Left ventricle myocardium superior (tissue), 1 donor: ENCODE results near the gene HIPK2. TPM values are rescaled to one million over a fixed set of nuclear protein-coding genes. Genes with fewer than 3 reads are reported as not detected.

Experiments
- ATAC-seq: fragments of 200-7000 bp; cut with Tn5 transposase; one replicate; pipeline ENCODE4 v1.9.1; 2020; ENCODE audit warnings: mild to moderate bottlenecking, moderate library complexity
- DNase-seq: peaks from one replicate; pipeline ENCODE4 v3.0.0-alpha.2; 2020
- intact Hi-C: fragments of 100-400 bp; cut with micrococcal nuclease; formaldehyde crosslinking; loops from one replicate; pipeline ENCODE4 v1.11.0; 2022
- total RNA-seq: library from RNA; stranded (reverse); fragmentation: NEBNext Ultra II Directional; extraction: Animal tissue kit (Norgen Biotek cat#: 25700); gene quantifications from one replicate; pipeline ENCODE4 v1.2.1, GENCODE V29; 2021
- donor health status: DM: no; HTN: yes; CAD: no; lungs with severe emphysema.

The HIPK2 gene
- total RNA-seq, 1 donor from 2014 or later: 103 TPM

- peak; percentile 42 for DNase-seq
- ATAC-seq: peak; percentile 41
- intact Hi-C loops: loop anchor here (10.0 kb wide), 1 partner anchor 356 kb away; no protein-coding TSS in a partner anchor
These were observed 128.8 kb downstream of the HIPK2 start for GRCh38 chr7:139648941-139649425.

DNA sequence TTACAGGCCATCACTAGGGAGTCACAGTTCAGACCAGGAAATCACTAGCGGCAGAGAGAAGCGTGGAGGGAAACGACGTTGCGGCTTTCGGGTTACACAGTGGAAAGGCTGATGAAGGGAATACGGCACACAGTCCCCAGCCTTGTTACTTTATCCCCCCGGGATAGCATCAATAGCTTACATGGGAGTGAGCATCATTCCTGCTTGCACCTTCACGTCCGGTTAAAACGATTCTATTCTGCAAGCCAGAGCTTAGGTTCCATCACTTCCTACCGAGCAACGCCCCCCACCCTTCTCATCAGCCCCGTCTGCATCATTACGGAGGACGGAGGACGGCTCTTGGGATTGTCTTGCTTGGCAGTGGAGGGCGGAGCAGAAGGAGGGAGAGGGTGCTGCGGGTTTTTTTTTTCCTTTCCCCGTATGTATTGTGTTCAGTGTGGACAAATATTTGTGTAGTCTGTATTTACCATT is 129.4 kb downstream of the HIPK2 start:
- ATAC-seq: peak; percentile 6
- intact Hi-C loops: loop anchor here (10.0 kb wide), 1 partner anchor 356 kb away; no protein-coding TSS in a partner anchor
- DNase-seq: no peak

- no peak for ATAC-seq
- intact Hi-C loops: loop anchor here (10.0 kb wide), 1 partner anchor 357 kb away; no protein-coding TSS in a partner anchor
These were observed 129.9 kb downstream of the HIPK2 start for GRCh38 chr7:139647814-139648390.

GRCh38 chr7:139647085-139647484 is 130.7 kb downstream of the HIPK2 start:
- ATAC-seq (no peak), DNase-seq (no peak)
- intact Hi-C loops: loop anchor here (10.0 kb wide), 1 partner anchor 358 kb away; no protein-coding TSS in a partner anchor

More at GRCh38 chr7:139647814-139648390, 129.9 kb downstream of the HIPK2 start:
- DNase-seq: no peak

DNA sequence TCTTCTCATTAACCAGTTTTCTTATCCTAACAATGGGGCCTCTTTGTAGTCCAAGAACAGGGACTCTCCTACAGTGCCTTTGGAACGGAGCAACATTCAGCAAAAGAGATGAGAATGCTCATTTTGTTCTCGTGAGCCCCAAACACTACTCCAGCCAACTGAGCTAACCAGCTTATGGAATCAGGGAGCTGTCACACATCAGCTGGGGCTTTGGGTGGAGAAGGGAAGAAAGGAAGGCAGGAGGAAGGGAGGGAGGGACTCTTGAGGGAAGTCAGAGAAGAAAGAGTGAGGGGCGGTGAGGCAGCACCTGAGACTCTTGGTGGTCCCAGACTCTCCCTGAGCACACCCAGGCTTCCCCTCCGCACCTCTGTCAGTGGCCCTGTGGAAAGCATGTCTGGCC is 131.2 kb downstream of the HIPK2 start:
- ATAC-seq (no peak), DNase-seq (no peak)
- intact Hi-C loops: loop anchor here (10.0 kb wide), 1 partner anchor 358 kb away; no protein-coding TSS in a partner anchor

DNA sequence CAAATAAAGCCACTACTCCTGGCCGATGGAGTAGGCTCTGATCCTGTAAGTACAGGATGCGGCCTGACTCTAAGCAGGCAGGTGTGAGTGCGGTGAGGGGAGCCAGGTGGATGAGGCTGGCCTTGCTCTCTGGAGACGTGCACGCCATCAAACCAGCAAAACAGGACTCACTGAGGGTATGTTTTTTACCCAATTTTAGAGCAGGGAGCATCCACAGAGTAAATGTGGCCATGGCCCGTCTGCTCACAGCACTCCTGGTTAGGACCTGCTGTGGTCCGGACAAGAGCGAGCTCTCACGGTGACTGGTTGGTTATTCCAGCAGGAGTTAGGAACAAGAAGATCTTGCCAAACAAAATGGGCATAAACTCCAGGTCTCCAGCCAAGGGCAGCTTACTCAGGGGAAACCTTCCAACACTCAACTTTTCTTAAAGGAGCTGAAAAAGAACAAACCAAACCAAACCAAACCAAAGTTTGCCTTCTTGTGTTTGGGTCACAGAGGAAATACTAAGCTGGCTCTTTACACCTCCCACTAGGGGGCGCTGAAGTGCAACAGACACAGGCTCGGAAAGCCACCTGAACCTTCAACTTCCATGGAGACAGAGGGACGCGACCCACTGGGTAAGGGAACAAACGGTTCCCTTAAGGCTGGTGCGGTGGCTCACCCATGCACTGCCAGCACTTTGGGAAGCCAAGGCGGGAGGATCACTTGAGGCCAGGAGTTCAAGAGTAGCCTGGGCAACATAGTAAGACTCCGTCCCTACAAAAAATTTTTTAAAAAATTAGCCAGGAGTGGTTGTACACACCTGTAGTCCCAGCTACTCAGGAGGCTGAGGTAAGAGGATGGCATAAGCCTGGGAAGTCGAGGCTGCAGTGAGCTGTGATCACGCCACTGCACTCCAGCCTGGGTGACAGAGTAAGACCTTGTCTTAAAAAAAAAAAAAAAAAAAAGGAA is 131.9 kb downstream of the HIPK2 start:
- intact Hi-C loops: loop anchor here (10.0 kb wide), 1 partner anchor 359 kb away; no protein-coding TSS in a partner anchor
- ATAC-seq: peak; percentile 61
- peak; percentile 78 for DNase-seq

DNA sequence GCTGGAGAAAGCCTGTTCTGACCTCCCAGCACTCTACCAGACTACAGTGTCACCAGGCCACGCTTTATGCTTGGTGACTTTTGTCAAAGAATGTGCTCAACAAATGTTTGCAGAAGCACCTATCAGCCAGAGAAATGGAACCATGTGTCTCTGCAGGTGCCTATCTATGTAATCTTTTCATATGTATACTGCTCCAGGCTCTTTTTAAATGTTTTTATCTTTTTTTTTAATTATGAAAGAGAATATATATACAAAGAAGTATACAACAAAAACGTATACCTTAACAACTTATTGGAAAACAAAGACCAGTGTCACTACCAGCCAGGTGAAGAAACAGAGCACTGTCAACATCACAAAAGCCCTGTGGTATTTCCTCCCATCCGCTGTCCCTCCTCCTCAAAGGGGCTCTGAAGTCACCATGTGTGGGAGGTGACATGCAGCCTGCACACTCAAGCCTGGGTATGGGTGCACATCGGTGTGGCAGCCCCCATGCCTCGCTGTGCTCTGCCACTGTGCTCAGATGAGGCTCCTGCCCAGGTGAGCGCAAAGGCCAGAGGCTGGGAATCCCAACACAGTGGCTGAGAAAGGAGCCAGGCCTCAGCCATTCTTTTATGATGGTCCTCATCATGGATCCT is 133.7 kb downstream of the HIPK2 start:
- intact Hi-C loops: loop anchor here (10.0 kb wide), 1 partner anchor 361 kb away; no protein-coding TSS in a partner anchor

DNA sequence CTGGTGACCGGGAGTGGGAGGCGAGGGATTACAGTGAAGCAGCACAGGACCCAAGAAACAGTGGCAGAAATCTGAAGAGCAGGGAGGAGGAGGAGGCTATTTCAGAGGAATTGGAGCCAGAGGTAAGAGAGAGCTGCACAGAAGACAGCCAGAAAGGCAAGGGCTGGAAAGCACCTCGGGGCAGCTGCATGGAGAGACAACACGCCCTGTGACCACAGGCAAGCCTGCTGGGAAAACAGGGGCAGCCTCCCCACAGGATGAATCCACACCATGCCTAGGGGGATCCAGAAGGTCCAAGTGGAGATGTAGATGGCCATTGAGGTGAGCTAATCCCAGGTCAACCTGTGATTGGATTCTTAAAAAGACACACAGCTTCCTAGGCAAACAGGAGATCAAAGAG is 135.5 kb downstream of the HIPK2 start:
- intact Hi-C loops: loop anchor here (10.0 kb wide), 1 partner anchor 363 kb away; no protein-coding TSS in a partner anchor
- ATAC-seq (no peak), DNase-seq (no peak)

More for the DNA sequence above, 133.7 kb downstream of the HIPK2 start:
- ATAC-seq: no peak
- DNase-seq: no peak

GRCh38 chr7:139641337-139641992 is 136.3 kb downstream of the HIPK2 start:
- ATAC-seq: no peak
- intact Hi-C loops: loop anchor here (10.0 kb wide), 1 partner anchor 363 kb away; no protein-coding TSS in a partner anchor
- DNase-seq: no peak

DNA sequence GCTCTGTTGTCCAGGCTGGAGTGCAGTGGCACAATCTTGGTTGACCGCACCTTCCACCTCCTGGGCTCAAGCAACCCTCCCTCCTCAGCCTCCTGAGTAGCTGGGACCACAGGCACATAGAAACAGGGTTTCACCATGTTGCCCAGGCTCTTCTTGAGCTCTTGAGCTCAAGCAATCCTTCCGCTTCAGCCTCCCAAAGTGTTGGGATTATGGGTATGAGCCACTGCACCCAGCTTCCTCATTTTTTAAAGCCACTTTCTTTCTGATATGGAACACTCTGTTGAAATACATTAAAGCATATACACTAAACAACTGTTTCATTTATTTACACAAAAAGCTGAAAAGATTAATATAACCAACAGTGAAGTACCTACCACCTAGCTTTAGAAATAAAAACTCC is 137.1 kb downstream of the HIPK2 start:
- DNase-seq: no peak
- intact Hi-C loops: loop anchor here (10.0 kb wide), 1 partner anchor 364 kb away; no protein-coding TSS in a partner anchor
- ATAC-seq: no peak

DNA sequence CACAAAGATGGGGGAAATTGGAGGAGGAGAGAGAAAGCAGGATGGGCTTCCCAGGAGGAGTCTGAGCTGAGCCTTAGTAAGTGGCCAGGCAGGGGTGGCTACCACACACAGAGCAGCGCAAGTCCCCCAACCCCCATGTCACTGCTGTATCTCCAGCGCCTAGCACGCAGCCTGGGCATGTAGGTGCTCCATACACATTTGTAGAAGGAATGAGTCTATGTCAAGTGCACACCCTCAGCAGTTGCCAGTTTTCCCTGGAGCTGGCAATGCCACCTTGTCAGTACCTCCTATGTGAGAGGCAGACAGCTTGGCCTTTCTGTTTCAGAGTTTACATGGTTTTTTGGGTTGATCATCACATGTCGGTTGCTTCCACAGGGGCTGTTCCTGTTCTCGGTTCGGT is 138.2 kb downstream of the HIPK2 start:
- DNase-seq (peak; percentile 40), ATAC-seq (peak; percentile 66)
- intact Hi-C loops: no loop called here

DNA sequence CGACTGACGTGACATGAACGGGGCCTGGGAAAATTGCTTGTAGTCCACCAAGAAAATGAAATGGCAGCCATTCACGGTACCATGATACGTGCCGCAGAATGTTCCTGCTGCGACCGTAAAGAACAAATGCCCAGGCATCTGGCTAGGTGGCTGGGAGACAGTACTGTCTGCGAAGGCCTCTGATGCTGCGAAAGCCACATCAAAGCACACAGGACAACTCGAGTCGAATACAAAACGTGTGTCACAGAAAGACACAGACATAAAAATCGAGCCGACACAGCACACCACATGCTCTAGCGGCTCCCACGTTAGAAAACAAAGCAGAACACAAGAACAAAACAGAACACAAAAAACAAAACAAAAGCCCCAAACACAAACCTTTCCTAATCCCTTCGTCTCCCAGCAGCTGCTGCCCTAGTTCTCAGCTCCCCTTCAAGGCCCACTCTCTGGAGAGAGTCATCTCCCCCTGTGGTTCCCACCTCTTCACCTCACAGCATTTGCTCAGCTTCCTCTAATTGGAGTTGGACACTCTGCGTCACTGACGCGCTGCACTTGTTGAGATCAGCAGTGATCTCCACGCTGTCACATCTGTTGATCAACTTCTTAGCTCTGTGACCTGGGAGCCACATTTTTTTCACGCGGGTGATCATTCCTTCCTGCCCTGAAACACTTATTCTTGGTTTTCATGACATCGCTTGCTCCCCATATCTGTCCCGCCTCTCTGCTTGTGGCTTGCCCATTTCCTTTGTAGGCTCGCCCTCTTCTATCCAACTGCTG is 142.1 kb downstream of the HIPK2 start:
- DNase-seq (no peak), ATAC-seq (no peak)
- intact Hi-C loops: no loop called here

- intact Hi-C loops: no loop called here
- ATAC-seq: no peak
- DNase-seq: no peak
These were observed 143.7 kb downstream of the HIPK2 start for GRCh38 chr7:139634087-139634486.

DNA sequence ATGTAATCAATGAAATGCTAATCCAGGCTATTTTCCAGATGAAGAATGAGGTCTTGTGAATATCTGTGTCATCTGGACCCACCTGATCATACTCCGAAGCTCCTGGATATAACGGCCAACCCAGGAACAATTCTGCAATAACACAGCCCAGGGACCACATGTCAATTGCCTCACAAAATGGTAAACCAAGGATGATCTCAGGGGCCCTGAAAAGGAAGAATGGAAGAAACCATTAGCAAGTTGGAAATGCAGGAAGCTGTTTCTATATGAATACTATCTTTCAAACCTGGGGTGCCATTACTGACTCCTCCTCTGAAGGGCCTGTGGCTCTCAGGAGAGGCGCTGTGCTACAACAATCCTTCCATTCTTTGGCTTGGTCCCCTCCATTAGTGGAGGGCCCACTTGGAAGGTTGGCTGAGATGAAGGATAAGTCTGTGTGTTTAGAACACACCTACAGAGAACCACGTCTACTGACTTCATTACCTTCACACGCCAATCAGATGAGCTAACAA is 146.2 kb downstream of the HIPK2 start:
- ATAC-seq: no peak
- no peak for DNase-seq
- intact Hi-C loops: no loop called here

DNA sequence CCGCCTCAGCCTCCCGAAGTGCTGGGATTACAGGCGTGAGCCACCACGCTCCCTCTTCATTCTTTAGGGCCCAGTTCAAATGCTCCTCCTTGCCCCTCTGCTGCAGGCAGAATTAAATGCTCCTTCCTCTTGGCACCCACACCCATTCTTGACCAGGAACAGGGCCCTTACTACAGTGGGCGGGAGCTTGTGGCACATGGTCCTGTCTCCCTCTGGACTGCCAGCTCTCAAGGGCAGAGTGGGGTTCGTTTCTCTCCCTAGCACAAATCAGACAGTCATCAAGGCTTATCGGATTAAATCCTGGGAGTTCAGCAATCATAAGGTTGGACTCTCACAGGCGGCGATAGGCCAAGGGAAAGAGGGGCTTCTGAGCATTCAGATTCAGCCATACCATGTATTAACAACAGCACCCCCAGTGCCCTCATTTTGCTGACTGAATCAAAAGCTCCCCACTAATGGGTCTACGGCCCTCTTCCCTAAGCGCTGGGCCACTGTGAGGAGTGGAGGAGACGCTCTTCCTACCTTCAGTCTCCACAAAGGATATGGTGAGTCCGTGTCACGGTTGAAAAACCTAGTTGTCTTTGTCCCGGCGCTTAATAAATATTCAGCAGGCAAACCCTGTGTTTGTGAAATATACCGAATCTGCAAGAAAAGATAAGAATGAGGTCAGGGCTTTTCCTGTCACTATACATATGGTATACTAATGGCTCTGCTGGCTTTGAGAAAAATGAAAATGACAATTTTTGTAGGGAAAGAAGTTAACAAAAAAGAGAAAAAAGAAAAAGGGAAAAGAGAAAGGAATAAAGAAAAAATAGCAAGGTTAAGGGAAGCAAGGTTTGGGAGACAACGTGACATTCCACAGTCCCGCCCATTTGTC is 146.9 kb downstream of the HIPK2 start:
- ATAC-seq (no peak), DNase-seq (no peak)
- intact Hi-C loops: no loop called here

DNA sequence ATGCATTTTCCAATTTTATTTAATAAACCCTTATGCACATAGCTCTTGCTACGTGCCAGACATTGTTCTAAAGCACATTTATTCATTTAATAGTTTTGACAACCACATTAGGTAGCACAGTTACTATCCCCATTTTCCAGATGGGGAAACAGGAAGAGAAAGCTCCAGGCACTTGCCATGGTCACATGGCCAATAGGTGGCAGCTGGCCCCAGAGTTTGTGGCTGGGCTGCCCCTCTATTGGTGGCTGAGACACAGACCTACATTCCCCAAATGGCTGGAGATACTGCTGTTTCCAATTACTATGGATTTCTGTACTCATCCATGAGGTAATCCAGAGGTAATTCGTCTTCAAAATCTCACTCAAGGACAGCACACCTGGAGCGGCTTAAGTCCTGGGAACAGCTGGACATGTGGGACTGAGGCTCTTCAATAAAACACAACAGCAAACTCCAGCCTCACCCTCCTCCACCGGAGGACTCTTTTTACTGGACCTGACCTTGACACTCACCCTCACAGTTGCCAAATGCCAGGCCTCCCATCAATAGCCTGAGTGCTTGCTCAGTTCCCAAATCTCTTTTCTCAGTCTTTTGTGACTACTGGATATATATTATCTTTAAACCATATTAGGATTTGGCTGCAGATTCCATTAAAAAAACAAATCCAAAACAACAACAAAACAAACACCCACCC is 148.3 kb downstream of the HIPK2 start:
- DNase-seq: no peak
- peak; percentile 60 for ATAC-seq
- intact Hi-C loops: no loop called here
